GM19351 (cell line): ENCODE results near the gene LTF.

ENCODE experiments used
- ATAC-seq: cut with Tn5 transposase; IDR thresholded peaks from one replicate; pipeline ENCODE4 v1.9.1; 2021; ENCODE audit warnings: mild to moderate bottlenecking, moderate library complexity; ENCODE audit not compliant: unreplicated experiment

The LTF gene

GRCh38 chr3:46470831-46471230, 6.1 kb upstream of the LTF start:
- no peak for ATAC-seq

DNA sequence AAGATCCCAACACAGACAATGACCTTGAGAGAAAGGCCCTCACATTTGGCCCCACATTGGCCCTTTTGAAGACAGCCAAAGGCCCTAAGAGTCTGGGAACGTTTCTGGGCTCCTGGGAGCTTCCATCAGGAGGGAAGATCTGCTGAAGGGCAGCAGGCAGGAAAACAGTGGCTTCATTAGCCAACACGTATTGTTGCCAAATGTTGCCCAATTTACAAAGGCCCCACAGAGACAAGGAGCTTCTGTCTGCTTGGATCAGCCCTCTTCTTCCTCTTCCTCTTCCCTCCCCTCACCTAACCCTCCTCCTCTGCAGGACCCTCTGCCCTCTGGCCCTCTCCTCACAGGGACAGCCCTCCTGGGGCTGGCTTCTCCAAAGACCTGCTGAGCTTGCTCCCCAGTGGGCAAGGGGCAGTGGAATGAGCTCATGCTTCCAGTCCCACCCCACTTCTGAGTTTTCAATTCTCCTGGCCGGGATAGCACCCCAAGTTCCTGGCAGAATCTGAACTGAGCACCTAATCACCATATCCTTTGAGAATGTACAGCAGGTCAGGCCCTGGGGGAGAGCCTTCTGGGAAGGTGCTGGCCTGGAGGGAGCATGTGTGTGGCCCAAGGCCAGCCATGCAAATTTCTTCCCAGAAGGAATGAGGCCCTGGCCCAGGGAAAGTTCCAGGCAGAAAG, 5.1 kb upstream of the LTF start:
- no peak for ATAC-seq

DNA sequence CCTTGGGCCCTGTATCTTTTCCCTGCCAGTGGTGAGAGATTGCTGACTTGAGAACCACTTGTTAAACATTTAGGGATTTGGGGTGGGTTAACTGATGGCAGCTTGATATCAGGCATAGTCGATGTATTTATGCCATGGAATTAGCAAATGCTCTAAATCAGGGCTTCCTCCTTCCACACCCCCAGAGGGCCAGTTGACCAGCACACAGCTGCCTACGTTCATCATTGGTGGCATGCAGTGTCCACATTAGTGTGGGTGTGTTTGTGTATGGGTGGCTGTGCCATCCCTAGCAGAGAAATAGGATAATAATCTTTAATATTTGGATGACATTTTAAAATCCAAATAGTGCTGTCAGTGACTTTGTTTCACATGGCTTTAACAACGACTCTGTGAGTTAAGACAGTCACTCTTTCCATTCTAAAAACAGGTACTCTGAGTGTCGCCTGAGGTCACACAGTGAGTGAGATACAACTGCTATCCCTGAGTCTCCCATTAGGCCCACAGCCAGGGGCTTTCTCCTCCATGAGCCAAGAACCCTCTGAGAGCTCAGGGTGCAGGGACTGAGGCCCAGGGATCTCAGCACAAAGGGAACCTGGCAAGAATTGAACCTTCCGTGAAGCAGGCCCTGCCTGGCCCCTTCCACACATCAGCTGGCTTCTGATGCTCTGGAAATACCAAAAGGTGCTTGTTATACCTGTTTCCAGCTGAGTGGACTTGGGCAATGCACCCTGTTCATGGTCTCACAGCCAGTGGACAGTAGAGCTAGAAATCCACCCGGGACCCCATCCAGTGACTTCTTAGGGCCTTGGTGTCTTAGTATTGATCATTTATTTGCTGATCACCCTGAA, 4.3 kb upstream of the LTF start:
- no peak for ATAC-seq

DNA sequence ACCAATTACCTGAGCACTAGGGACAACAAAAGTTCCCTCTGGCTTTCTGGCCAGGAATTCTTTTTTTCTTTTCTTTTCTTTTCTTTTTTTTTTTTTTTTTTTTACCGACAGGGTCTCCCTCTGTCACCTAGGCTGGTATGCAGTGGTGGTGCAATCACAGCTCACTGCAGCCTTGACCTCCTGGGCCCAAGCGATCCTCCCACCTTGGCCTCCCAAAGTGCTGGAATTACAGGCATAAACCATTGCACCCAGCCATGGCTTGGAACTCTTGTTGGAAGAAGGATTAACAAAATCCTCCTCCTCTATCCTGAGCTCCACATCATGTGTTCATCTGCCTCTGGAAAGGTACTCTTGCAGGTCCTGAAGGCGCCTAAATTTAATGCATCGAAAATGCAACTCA, 2.9 kb upstream of the LTF start:
- no peak for ATAC-seq

- ATAC-seq, result no peak
Observed at GRCh38 chr3:46466871-46467403, 2.2 kb upstream of the LTF start.

GRCh38 chr3:46466273-46466672, 1.6 kb upstream of the LTF start:
- ATAC-seq, result no peak

DNA sequence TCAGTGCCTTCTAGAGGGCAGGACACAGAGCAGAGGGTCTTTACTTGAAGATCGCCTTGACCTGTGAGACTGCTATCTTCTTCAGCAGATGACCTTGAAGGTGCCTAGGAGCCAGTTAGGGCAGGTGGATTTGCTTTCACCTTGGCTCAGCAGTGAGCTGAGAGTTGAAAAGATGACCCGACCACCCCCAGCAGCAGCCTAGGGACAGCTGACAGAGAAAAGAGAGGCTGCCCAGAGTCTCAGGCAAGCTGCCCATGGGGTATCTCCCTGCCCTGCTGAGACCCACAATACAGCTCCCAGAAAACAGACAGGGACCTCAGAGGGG, 453 bp upstream of the LTF start:
- ATAC-seq, result no peak

- no peak for ATAC-seq
Observed at GRCh38 chr3:46463868-46464241, 850 bp downstream of the LTF start.

GRCh38 chr3:46463120-46463867, 1.4 kb downstream of the LTF start:
- ATAC-seq, result no peak

- no peak for ATAC-seq
Observed at GRCh38 chr3:46462511-46462910, 2.2 kb downstream of the LTF start.

DNA sequence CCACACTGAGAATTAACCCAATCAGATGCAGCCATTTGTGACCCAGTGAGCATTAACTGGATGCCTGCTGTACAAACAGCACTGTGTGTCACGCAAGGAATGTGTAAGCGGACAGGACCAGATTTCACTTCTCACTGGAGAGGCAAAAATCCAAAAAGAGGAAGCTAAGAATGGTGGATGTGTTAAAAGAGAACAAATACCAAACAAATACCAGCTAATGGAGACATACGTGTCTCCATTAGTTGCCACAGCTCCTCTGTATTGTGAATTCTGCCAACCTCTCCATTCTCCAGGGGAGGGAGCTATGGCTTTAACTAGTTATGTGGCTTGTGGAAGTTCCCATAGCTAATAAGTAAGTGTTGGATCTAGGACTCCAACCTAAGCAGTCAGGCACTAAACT, 2.6 kb downstream of the LTF start:
- no peak for ATAC-seq

DNA sequence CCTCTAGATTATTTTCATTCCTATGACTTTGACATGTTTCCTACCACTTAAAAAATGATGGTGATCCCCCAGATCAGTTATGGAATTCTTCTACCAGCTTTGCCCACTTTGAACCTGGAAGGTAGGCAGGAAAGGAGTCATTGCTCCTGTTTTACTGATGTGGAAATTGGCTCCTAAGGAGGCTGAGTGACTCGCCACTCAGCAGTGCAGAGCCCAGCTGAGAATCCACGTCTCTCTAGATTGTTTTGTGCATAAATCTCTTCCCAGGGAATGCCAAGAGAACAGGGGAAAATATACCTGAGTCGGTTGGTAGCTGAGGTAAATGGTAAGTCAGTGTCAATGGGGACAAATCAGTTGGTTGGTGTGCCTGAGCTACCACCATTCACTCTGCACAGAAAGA, 4.7 kb downstream of the LTF start:
- ATAC-seq, result no peak

DNA sequence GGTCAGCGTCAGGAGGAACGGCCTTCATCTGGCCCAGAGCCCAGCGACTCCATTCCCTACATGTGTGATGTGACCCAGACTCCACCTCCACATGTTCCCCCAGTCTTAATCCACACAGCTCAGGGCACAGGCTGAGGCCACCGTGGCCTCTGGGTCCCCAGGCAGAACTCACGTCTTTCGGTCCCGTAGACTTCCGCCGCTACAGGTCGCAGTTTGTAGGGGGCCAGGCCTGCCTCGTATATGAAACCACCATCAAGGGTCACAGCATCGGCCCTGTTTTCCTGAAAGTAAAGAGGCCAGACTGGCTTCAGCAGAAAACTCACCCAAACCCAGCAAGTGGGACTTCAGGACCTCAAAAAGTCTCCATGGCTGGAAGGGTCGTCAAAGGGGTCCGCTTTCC, 8.6 kb downstream of the LTF start:
- ATAC-seq, result no peak

DNA sequence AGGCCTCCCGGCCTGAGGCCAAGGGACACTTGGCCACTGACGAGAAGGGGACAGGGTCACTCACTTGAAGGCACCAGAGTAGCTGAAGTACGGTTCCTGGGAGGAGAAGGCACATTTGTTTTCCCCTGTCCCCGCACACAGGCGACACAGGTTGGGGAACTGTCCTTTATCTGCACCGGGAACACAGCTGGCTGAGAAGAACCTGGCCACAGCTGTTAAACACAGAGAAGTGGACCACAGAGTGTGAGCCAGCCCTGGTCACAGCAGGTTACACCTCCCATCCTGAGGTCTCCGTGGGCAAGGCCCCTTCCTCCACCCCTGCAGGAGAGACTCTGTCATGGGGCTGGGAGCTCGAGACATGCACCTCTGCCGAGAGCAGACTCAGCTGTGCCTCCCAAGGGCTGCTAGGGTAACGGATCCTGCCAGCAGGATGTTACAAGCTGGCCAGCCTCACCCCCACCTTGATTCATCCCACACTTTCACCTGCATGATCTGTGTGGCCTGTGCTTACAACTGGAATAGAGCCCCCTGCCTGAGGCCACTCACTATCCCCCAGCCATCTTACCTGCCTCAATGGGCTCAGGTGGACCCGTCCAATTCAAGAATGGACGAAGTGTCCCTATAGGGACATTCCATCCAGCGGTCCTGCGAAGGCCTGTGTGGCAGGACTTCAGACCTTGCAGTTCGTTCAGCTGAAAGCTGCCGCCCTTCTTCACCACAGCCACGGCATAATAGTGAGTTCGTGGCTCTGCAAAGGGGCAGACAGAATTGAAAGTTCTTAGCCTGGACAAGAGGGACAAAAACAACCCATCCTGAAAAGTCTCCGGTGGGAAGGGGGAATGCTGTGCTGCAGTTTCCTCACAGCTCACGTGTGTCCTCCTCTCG, 9.2 kb downstream of the LTF start:
- no peak for ATAC-seq

GRCh38 chr3:46454606-46455005, 10.1 kb downstream of the LTF start:
- no peak for ATAC-seq

- no peak for ATAC-seq
Observed at GRCh38 chr3:46454209-46454595, 10.5 kb downstream of the LTF start.

DNA sequence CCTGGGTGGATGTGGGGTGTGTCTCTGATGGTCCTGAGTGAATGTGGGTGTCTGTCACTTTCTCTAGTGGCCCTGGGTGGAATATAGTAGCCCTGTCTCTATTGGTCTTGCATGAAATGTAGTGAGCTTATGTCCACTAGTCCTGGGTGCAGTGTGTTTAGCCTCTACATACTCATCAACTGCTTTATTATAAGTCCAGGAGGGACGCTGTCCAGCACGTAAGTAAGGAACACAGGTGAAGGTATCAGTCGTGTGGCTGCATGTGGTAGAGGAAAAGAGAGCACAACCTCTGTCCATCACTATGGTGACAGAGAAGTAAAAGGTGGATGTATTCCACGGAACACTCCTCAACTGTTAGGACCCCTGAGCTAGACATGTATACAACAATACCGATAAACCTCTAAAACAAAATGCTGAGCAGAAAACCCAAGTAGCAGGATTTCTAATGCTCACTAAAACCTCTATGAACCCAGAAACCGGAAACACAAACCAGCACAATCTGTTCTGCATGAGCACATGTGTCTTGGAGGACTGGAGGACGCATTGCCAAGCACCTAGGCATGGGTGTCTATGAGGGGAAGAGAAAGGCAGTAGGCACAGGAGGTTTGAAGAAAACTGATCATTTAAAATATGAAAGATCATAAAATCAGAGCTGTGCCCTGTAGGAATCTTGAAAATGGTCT, 11.0 kb downstream of the LTF start:
- ATAC-seq, result no peak

- ATAC-seq, result no peak
Observed at GRCh38 chr3:46449755-46450552, 14.8 kb downstream of the LTF start.

DNA sequence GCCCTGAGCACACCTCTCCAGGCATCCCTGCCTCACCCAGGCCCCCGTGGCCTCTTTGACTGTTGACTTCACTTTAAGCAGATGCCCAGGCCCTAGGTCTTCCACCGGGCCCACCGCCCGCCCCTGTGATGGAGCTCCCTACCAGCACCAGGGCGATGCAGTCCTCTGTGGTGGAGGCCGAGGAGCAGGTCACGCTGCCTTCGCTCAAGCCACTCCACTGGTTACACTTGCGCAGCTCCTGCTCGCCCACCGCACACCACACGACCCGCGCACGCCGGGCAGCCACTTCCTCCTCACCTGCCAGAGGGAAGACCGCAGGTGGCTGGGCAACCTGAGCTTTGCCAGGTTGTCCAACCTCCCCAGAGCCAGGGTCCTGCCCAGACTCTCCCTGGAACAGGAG, 16.0 kb downstream of the LTF start:
- no peak for ATAC-seq
